Testis (tissue), 3 donors: ENCODE data around the gene SURF6. TPM values are rescaled to one million over a fixed set of nuclear protein-coding genes. Genes with fewer than 3 reads are reported as not detected.

Source experiments
- DNase-seq: peaks from one replicate; pipeline ENCODE4 v3.0.0-alpha.2; 2019
- H3K27ac ChIP-seq, 2 donors: fragments of 200-600 bp; sonication (generic); one replicate each; pipeline ENCODE4 v1.5.1; 2019
- H3K27me3 ChIP-seq: fragments of 200-600 bp; sonication (generic); one replicate; pipeline ENCODE4 v1.5.1; 2019
- H3K36me3 ChIP-seq: fragments of 200-600 bp; sonication (generic); one replicate; pipeline ENCODE4 v1.5.1; 2017; ENCODE audit warnings: low read depth; ENCODE audit errors: missing control alignments
- H3K4me1 ChIP-seq: fragments of 200-600 bp; sonication (generic); one replicate; pipeline ENCODE4 v1.5.1; 2019
- H3K4me3 ChIP-seq, 2 donors: fragments of 200-600 bp; sonication (generic); one replicate each; pipeline ENCODE4 v1.5.1; 2017 to 2019
- H3K9me3 ChIP-seq: fragments of 200-600 bp; sonication (generic); one replicate; pipeline ENCODE4 v1.5.1; 2017
- CTCF ChIP-seq, 3 experiments: fragments of 450-650 bp in 2 of 3; fragments of 200-600 bp in 1 of 3; sonication (generic) in 1 of 3; IDR thresholded peaks; one replicate each; pipeline ENCODE4 v1.5.1; 2016 to 2019; ENCODE audit warnings: antibody characterized with exemption in 3 of 3, mild to moderate bottlenecking in 2 of 3, moderate library complexity in 1 of 3
- POLR2A ChIP-seq: fragments of 450-650 bp; IDR thresholded peaks from one replicate; pipeline ENCODE4 v1.6.1; 2017; ENCODE audit warnings: antibody characterized with exemption, mild to moderate bottlenecking, moderate library complexity
- WGBS, 2 donors: methylation state at CpG; one replicate each; pipeline ENCODE4 v1.1.5; 2018; 5-methylcytosine and 5-hydroxymethylcytosine counted together
- intact Hi-C: fragments of 100-400 bp; cut with DNase I; formaldehyde crosslinking; loops from one replicate; pipeline ENCODE4 v1.15.1; 2023; ENCODE audit warnings: low total_unique reads
- polyA plus RNA-seq: library from polyadenylated mRNA; stranded (reverse); fragments of 350-450 nt; fragmentation: Illumina TruSeq; extraction: RNeasy Lipid Tissue Mini Kit (QIAGEN cat#74804); gene quantifications from one replicate; pipeline ENCODE4 v1.2.3, GENCODE V29; 2014; ENCODE audit warnings: low read depth, low replicate concordance; ENCODE audit not compliant: insufficient read depth
- total RNA-seq, 2 donors: library from RNA; depleted of rRNA; stranded (reverse); fragments of >200 nt; gene quantifications; one replicate each; pipeline ENCODE4 v1.2.3, GENCODE V29; 2016

SURF6 gene
- total and polyA plus RNA-seq, 3 donors from 2014 or later = 19.8 to 36.0 (median 28.5) TPM

GRCh38 chr9:133362359-133363044 is 26.5 kb upstream of the SURF6 start:
- Histone ChIP-seq H3K27ac (no peak overlapping the region), H3K27me3 (no peaks in the 10 kb centered on the region), H3K9me3 (no peaks in the 10 kb centered on the region), H3K4me1 (peaks cover 5% of the 10 kb centered on the region), H3K36me3 (no peaks in the 10 kb centered on the region), H3K4me3 (no peak overlapping the region)
- DNase-seq = no peak
- 87 to 90% methylated on average over 12 to 15 of the region's 15 CpGs for WGBS, 2 donors
- intact Hi-C loops = no loop called here
- TF ChIP-seq POLR2A = no peak
- no peak for TF ChIP-seq CTCF (IDR thresholded peaks at IDR 0.05)

GRCh38 chr9:133361507-133362092 is 25.6 kb upstream of the SURF6 start:
- TF ChIP-seq POLR2A (no peak), CTCF (IDR thresholded peaks at IDR 0.05) (no peak)
- DNase-seq = no peak
- no peaks in the 10 kb centered on the region for H3K9me3 ChIP-seq
- H3K27me3 ChIP-seq = no peaks in the 10 kb centered on the region
- 71 to 74% methylated on average over 13 of the region's 13 CpGs for WGBS, 2 donors
- no peaks in the 10 kb centered on the region for H3K36me3 ChIP-seq
- H3K4me3 ChIP-seq = no peak overlapping the region
- peaks cover 13% of the 10 kb centered on the region for H3K4me1 ChIP-seq
- no peak overlapping the region for H3K27ac ChIP-seq
- intact Hi-C loops = no loop called here

GRCh38 chr9:133360400-133361393 is 24.7 kb upstream of the SURF6 start:
- intact Hi-C loops = no loop called here
- no peaks in the 10 kb centered on the region for H3K27me3 ChIP-seq
- H3K9me3 ChIP-seq = no peaks in the 10 kb centered on the region
- H3K27ac ChIP-seq = no peak overlapping the region
- TF ChIP-seq POLR2A (no peak), CTCF (IDR thresholded peaks at IDR 0.05) (no peak)
- peaks cover 13% of the 10 kb centered on the region for H3K4me1 ChIP-seq
- H3K36me3 ChIP-seq = no peaks in the 10 kb centered on the region
- WGBS, 2 donors = 77 to 84% methylated on average over 19 to 21 of the region's 21 CpGs
- H3K4me3 ChIP-seq = no peak overlapping the region
- DNase-seq = no peak

GRCh38 chr9:133359399-133360175 is 23.6 kb upstream of the SURF6 start:
- Histone ChIP-seq H3K27me3 (no peaks in the 10 kb centered on the region), H3K4me1 (peaks cover 20% of the 10 kb centered on the region), H3K36me3 (no peaks in the 10 kb centered on the region), H3K9me3 (no peaks in the 10 kb centered on the region), H3K4me3 (no peak overlapping the region), H3K27ac (no peak overlapping the region)
- TF ChIP-seq CTCF (IDR thresholded peaks at IDR 0.05) = peak in 1 of 3 experiments; percentile 7
- no peak for TF ChIP-seq POLR2A
- WGBS, 2 donors = 62 to 70% methylated on average over 17 to 20 of the region's 20 CpGs
- DNase-seq = no peak
- intact Hi-C loops = no loop called here
